RWPE2 (cell line): ENCODE measurements around the gene DUSP2.

ENCODE experiments used
- ATAC-seq: fragments of 200-7000 bp; cut with Tn5 transposase; 3 replicates; pipeline ENCODE4 v1.9.1; 2021; ENCODE audit warnings: low read depth
- DNase-seq: peaks from one replicate; pipeline ENCODE4 v3.0.0-alpha.2; 2020; ENCODE audit warnings: low spot score
- H3K27ac ChIP-seq: fragments of 450-650 bp; 2 replicates; pipeline ENCODE4 v1.5.1; 2017; ENCODE audit warnings: mild to moderate bottlenecking; ENCODE audit not compliant: poor library complexity, severe bottlenecking
- H3K27me3 ChIP-seq: fragments of 250-450 bp; sonication (Bioruptor Pico); 2 replicates; pipeline ENCODE4 v1.5.1; 2021; ENCODE audit warnings: mild to moderate bottlenecking, moderate library complexity; ENCODE audit not compliant: insufficient read depth, poor library complexity, severe bottlenecking
- H3K36me3 ChIP-seq: fragments of 250-450 bp; sonication (Bioruptor Pico); 2 replicates; pipeline ENCODE4 v1.5.1; 2020; ENCODE audit warnings: low read depth, mild to moderate bottlenecking, moderate library complexity
- H3K4me1 ChIP-seq: fragments of 250-450 bp; sonication (Bioruptor Pico); 2 replicates; pipeline ENCODE4 v1.5.1; 2021; ENCODE audit warnings: mild to moderate bottlenecking, moderate library complexity; ENCODE audit not compliant: insufficient read depth, poor library complexity, severe bottlenecking
- H3K4me3 ChIP-seq: fragments of 250-450 bp; sonication (Bioruptor Pico); 2 replicates; pipeline ENCODE4 v1.5.1; 2021; ENCODE audit warnings: mild to moderate bottlenecking, moderate library complexity; ENCODE audit not compliant: severe bottlenecking
- H3K9me3 ChIP-seq: fragments of 250-450 bp; sonication (Bioruptor Pico); 2 replicates; pipeline ENCODE4 v1.5.1; 2021; ENCODE audit warnings: mild to moderate bottlenecking, moderate library complexity; ENCODE audit not compliant: severe bottlenecking
- CTCF ChIP-seq: fragments of 450-650 bp; IDR thresholded peaks from one replicate; pipeline ENCODE4 v1.5.1; 2017; ENCODE audit warnings: mild to moderate bottlenecking, moderate library complexity; ENCODE audit not compliant: poor library complexity, severe bottlenecking

DUSP2 gene

GRCh38 chr2:96151595-96152303 is 6.5 kb upstream of the DUSP2 start:
- Histone ChIP-seq H3K27ac (no peak overlapping the region), H3K27me3 (no peaks in the 10 kb centered on the region), H3K36me3 (no peaks in the 10 kb centered on the region), H3K4me1 (no peaks in the 10 kb centered on the region), H3K4me3 (no peak overlapping the region), H3K9me3 (no peaks in the 10 kb centered on the region)
- TF ChIP-seq CTCF = no peak
- ATAC-seq = no peak
- DNase-seq = no peak

GRCh38 chr2:96150791-96151594 is 5.8 kb upstream of the DUSP2 start:
- no peak overlapping the region for H3K27ac ChIP-seq
- DNase-seq (peak; percentile 38), ATAC-seq (no peak)
- H3K27me3 ChIP-seq = no peaks in the 10 kb centered on the region
- no peak overlapping the region for H3K4me3 ChIP-seq
- no peaks in the 10 kb centered on the region for H3K36me3 ChIP-seq
- no peaks in the 10 kb centered on the region for H3K4me1 ChIP-seq
- TF ChIP-seq CTCF = no peak
- H3K9me3 ChIP-seq = no peaks in the 10 kb centered on the region

- no peak for TF ChIP-seq CTCF
- Histone ChIP-seq H3K4me1 (no peaks in the 10 kb centered on the region), H3K4me3 (no peak overlapping the region), H3K27ac (no peak overlapping the region), H3K9me3 (no peaks in the 10 kb centered on the region), H3K27me3 (no peaks in the 10 kb centered on the region), H3K36me3 (no peaks in the 10 kb centered on the region)
- ATAC-seq (no peak), DNase-seq (peak; percentile 44)
Observed at GRCh38 chr2:96150007-96150640, 4.9 kb upstream of the DUSP2 start.

GRCh38 chr2:96148410-96149217 is 3.4 kb upstream of the DUSP2 start:
- peak; percentile 85 for DNase-seq
- Histone ChIP-seq H3K4me3 (no peak overlapping the region), H3K27ac (no peak overlapping the region), H3K27me3 (no peaks in the 10 kb centered on the region), H3K36me3 (no peaks in the 10 kb centered on the region), H3K4me1 (no peaks in the 10 kb centered on the region), H3K9me3 (no peaks in the 10 kb centered on the region)
- TF ChIP-seq CTCF = no peak
- ATAC-seq = peak; percentile 68
